ENCODE results near the gene PPIB.

The PPIB gene

DNA sequence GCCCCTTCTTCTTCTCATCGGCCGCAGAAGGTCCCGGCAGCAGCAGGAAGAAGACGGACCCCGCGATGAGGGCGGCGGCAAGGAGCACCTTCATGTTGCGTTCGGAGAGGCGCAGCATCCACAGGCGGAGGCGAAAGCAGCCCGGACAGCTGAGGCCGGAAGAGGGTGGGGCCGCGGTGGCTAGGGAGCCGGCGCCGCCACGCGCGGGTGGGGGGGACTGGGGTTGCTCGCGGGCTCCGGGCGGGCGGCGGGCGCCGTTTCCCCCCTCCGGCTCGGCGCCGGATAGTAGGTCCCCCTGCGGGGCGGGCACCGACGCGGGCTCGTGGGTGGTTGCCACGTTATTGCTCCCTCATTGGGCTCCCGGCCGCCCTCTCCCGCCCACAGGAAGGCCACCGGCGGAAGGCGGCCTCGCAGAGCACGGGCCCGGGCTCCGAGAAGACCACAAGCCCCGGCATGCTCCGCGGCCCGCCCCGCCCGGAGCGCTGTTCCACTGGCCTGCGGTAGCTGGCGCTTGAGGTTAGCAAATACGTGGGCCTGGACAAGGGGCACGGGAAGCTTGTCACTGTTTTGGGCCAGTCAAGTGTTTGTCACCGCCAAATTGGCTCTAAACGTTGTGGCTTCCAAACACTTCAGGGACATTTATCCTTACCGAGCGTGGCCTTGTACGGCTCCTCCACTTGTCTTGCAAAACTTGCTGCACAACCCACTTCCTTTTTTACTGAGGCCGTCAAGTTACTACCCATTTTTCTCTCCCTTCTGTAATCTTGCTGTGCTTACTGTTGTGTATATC, at the start of gene PPIB:
Gene PPIB (minus strand): TSS at position 154 of the 790 bp plus-strand sequence. CDS start 36 bp downstream, at position 118.
- DNase-seq (ENCODE audit: low spot score), result peak; percentile 98
- in situ Hi-C loops (cut with MboI; ENCODE audit: low pct_unique_long_range_greater_than_20kb, low sequenced_read_pairs, unreplicated experiment), result no loop called here
- TF ChIP-seq, protein P1, sequence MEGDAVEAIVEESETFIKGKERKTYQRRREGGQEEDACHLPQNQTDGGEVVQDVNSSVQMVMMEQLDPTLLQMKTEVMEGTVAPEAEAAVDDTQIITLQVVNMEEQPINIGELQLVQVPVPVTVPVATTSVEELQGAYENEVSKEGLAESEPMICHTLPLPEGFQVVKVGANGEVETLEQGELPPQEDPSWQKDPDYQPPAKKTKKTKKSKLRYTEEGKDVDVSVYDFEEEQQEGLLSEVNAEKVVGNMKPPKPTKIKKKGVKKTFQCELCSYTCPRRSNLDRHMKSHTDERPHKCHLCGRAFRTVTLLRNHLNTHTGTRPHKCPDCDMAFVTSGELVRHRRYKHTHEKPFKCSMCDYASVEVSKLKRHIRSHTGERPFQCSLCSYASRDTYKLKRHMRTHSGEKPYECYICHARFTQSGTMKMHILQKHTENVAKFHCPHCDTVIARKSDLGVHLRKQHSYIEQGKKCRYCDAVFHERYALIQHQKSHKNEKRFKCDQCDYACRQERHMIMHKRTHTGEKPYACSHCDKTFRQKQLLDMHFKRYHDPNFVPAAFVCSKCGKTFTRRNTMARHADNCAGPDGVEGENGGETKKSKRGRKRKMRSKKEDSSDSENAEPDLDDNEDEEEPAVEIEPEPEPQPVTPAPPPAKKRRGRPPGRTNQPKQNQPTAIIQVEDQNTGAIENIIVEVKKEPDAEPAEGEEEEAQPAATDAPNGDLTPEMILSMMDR (IDR thresholded peaks at IDR 0.05; ENCODE audit: extremely low read depth, insufficient read depth, missing control alignments), result peak; percentile 70

DNA sequence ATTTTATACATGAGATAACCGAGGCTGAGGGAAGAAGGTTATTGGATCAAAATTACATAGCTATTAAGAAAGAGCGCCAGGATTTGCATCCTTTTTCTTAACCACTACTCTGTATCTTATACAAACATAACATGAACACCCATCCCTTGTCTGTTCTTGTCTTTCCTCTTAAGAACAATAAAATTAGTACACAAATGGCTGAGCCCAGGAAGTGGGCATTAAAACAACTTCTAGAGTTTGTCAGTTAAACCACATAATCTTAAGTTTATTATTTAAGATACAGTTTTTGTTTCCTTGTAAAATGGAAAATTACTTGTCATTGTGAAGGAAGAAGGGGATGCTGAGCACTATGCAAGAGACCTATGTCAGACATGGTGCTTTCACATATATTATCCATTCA, 48.9 kb upstream of the PPIB start:
- no peak for DNase-seq (ENCODE audit: low spot score)
- TF ChIP-seq, protein P1 (IDR thresholded peaks at IDR 0.05; ENCODE audit: extremely low read depth, insufficient read depth, missing control alignments), result no peak
- in situ Hi-C loops (cut with MboI; ENCODE audit: low pct_unique_long_range_greater_than_20kb, low sequenced_read_pairs, unreplicated experiment), result loop anchor here (25.0 kb wide), 1 partner anchor 451 kb away; no protein-coding TSS in a partner anchor

DNA sequence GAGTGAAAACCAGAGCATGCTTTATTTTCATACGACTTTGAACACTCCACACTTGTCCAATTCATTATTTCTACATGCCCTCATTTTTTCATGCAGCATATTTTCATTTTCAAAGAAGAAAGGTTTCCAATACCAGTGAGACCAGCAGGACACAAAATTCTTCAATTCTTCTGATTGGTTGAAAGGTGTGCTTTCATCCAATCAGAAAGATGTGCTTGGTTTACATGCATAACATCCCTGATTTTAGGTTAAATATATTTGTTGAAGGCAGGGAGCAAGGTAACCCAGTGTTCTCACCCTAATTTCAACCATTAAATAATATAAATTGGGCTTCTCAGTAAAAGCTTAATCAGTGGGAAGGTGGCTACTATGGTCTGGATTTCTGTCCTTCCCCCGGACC, 47.5 kb upstream of the PPIB start:
- no peak for DNase-seq (ENCODE audit: low spot score)
- TF ChIP-seq, protein P1 (IDR thresholded peaks at IDR 0.05; ENCODE audit: extremely low read depth, insufficient read depth, missing control alignments), result no peak
- in situ Hi-C loops (cut with MboI; ENCODE audit: low pct_unique_long_range_greater_than_20kb, low sequenced_read_pairs, unreplicated experiment), result loop anchor here (25.0 kb wide), 1 partner anchor 452 kb away; no protein-coding TSS in a partner anchor

DNA sequence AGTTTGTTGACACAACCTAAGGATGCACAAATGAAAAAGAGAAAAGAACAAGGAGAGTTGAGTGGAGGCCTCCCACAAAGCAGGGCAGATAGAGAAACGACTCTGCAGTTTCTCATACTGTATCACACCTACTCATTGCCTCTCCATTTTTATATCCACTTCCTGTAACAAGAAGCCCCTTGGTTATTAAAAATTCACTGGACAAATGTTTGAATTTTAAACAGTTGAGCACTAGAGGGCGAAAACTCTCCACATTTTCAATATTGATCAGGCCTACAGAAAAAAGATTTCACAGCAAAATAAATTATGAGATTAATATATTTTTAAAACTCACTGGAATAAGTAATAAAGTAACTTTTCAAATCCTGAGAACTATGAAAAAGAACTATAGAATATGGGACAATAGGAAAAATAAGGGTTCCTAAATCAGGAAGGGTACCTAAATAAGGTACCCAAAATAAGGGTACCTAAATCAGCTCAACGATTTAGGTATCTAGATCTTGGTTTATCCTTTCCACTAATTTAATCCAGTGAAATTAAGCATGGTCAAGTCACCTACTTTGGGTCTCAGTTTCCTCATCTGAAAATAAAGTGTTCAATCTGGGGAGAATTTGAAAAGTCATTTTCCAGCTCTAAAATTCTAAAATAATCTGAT, 47.0 kb upstream of the PPIB start:
- TF ChIP-seq, protein P1 (IDR thresholded peaks at IDR 0.05; ENCODE audit: extremely low read depth, insufficient read depth, missing control alignments), result peak; percentile 41
- DNase-seq (ENCODE audit: low spot score), result peak; percentile 31
- in situ Hi-C loops (cut with MboI; ENCODE audit: low pct_unique_long_range_greater_than_20kb, low sequenced_read_pairs, unreplicated experiment), result loop anchor here (25.0 kb wide), 1 partner anchor 452 kb away; no protein-coding TSS in a partner anchor

DNA sequence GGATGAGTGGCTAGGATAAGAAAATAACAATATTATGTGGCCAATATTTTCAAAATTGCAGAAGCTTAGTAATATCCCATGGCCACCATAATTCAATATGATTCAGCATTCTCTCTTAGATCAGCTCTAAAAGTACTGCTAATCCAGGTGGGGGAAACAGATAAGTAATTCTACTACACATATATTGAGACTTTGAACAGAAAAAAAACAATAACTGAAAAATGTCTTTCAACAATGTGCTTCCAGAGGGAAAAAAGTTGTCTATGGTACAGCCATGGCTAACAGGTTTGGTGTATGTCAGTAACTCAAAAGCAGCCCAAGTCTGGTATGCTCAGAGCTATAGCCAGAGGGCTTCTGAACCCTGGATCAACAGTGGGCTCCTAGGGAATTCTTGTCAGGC, 42.4 kb upstream of the PPIB start:
- DNase-seq (ENCODE audit: low spot score), result no peak
- in situ Hi-C loops (cut with MboI; ENCODE audit: low pct_unique_long_range_greater_than_20kb, low sequenced_read_pairs, unreplicated experiment), result loop anchor here (25.0 kb wide), 1 partner anchor 457 kb away; no protein-coding TSS in a partner anchor
- TF ChIP-seq, protein P1 (IDR thresholded peaks at IDR 0.05; ENCODE audit: extremely low read depth, insufficient read depth, missing control alignments), result no peak

DNA sequence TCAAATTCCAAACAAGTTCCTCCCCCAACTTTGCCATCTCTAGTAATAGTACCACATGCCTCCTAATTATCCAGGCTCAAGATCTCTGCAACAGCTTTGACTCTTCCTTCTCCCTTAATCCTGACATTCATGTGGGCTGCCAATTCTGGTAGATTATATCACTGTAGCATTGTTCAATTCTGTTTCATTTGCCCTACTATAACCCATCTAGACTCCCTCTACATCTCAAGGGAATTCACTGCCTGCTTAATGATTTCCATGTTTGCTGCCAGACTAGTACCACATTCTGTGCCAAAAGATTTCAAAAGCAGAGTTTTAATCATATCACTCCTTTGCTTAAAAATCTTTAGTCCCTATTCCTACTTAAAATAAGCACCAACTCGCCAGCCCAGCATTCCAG, 34.6 kb upstream of the PPIB start:
- no peak for DNase-seq (ENCODE audit: low spot score)
- TF ChIP-seq, protein P1 (IDR thresholded peaks at IDR 0.05; ENCODE audit: extremely low read depth, insufficient read depth, missing control alignments), result no peak
- in situ Hi-C loops (cut with MboI; ENCODE audit: low pct_unique_long_range_greater_than_20kb, low sequenced_read_pairs, unreplicated experiment), result no loop called here

All from GM13977 (cell line).